Endothelial cell (in vitro differentiated cells): ENCODE data around the gene B4GAT1. TPM values are rescaled to one million over a fixed set of nuclear protein-coding genes. Genes with fewer than 3 reads are reported as not detected.

Experiments
- DNase-seq: peaks from one replicate; pipeline ENCODE4 v3.0.0; 2021; ENCODE audit warnings: low spot score
- H3K27ac Mint-ChIP-seq: one replicate; pipeline ENCODE4 v1.8.0; 2021; ENCODE audit warnings: mixed read lengths, inconsistent platforms; ENCODE audit not compliant: unreplicated experiment
- H3K27me3 Mint-ChIP-seq: one replicate; pipeline ENCODE4 v1.8.0; 2021; ENCODE audit warnings: mild to moderate bottlenecking, moderate library complexity, mixed read lengths, inconsistent platforms; ENCODE audit not compliant: unreplicated experiment
- H3K36me3 Mint-ChIP-seq: one replicate; pipeline ENCODE4 v1.8.0; 2021; ENCODE audit warnings: mild to moderate bottlenecking, low read depth, mixed read lengths, inconsistent platforms; ENCODE audit not compliant: unreplicated experiment
- H3K4me1 Mint-ChIP-seq: one replicate; pipeline ENCODE4 v1.8.0; 2021; ENCODE audit warnings: mild to moderate bottlenecking, mixed read lengths, inconsistent platforms; ENCODE audit not compliant: unreplicated experiment
- H3K4me3 Mint-ChIP-seq: one replicate; pipeline ENCODE4 v1.8.0; 2021; ENCODE audit warnings: mild to moderate bottlenecking, mixed read lengths, inconsistent platforms; ENCODE audit not compliant: unreplicated experiment
- H3K9me3 Mint-ChIP-seq: one replicate; pipeline ENCODE4 v1.8.0; 2021; ENCODE audit warnings: mixed read lengths, inconsistent platforms; ENCODE audit not compliant: unreplicated experiment
- CTCF ChIP-seq: fragments of 200-600 bp; sonication (generic); IDR thresholded peaks from one replicate; pipeline ENCODE4 v1.5.0; 2021; ENCODE audit warnings: antibody characterized with exemption; ENCODE audit not compliant: unreplicated experiment
- total RNA-seq: library from RNA; stranded (reverse); fragmentation: NEBNext Ultra II Directional; extraction: Animal tissue kit (Norgen Biotek cat#: 25700); gene quantifications from one replicate; pipeline ENCODE4 v1.2.1, GENCODE V29; 2021; ENCODE audit not compliant: unreplicated experiment

B4GAT1 gene
- total RNA-seq, 1 donor from 2014 or later, result 21.4 TPM

- Mint-ChIP-seq H3K27ac (peak overlapping the region; percentile 34), H3K9me3 (no peaks in the 10 kb centered on the region), H3K4me3 (peak overlapping the region; percentile 76), H3K27me3 (peaks cover 26% of the 10 kb centered on the region), H3K36me3 (peaks cover 5% of the 10 kb centered on the region), H3K4me1 (peaks cover 23% of the 10 kb centered on the region)
- no peak for TF ChIP-seq CTCF
- no peak for DNase-seq
These were observed 31.9 kb downstream of the B4GAT1 start for GRCh38 chr11:66315498-66315885.

- no peaks in the 10 kb centered on the region for H3K9me3 Mint-ChIP-seq
- peak overlapping the region; percentile 34 for H3K27ac Mint-ChIP-seq
- peaks cover 23% of the 10 kb centered on the region for H3K27me3 Mint-ChIP-seq
- peaks cover 5% of the 10 kb centered on the region for H3K36me3 Mint-ChIP-seq
- peaks cover 27% of the 10 kb centered on the region for H3K4me1 Mint-ChIP-seq
- DNase-seq, result no peak
- TF ChIP-seq CTCF, result no peak
- peak overlapping the region; percentile 76 for H3K4me3 Mint-ChIP-seq
These were observed 32.6 kb downstream of the B4GAT1 start for GRCh38 chr11:66314561-66315497.

DNA sequence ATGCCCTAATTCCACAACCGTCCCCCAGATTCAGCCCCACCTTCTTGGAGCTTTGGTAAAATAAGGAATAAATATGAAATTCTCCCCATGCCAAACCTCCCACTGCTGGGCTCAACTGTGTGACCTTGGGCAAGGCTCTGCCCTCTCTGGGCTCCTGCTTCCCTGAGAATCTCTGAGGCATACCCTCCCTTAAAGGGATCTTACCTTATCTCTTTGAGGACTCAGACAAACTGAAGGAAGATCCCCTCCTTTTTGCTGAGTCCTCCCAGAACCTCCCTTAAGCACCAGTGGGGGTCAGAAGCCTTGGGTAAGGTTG, 33.3 kb downstream of the B4GAT1 start:
- no peak for TF ChIP-seq CTCF
- Mint-ChIP-seq H3K9me3 (no peaks in the 10 kb centered on the region), H3K27me3 (peaks cover 25% of the 10 kb centered on the region), H3K27ac (peak overlapping the region; percentile 57), H3K4me3 (peak overlapping the region; percentile 51), H3K4me1 (peaks cover 29% of the 10 kb centered on the region), H3K36me3 (peaks cover 5% of the 10 kb centered on the region)
- DNase-seq, result no peak

GRCh38 chr11:66313321-66314185, 33.9 kb downstream of the B4GAT1 start:
- no peak for DNase-seq
- Mint-ChIP-seq H3K36me3 (peaks cover 5% of the 10 kb centered on the region), H3K4me1 (peaks cover 25% of the 10 kb centered on the region), H3K27me3 (peaks cover 25% of the 10 kb centered on the region), H3K9me3 (no peaks in the 10 kb centered on the region), H3K4me3 (peak overlapping the region; percentile 51), H3K27ac (peak overlapping the region; percentile 57)
- no peak for TF ChIP-seq CTCF
